Astrocyte of the hippocampus (primary cell): ENCODE results near the gene CEND1.

ENCODE experiments used
- DNase-seq: peaks from one replicate; pipeline ENCODE4 v3.0.0; 2011; ENCODE audit warnings: low read depth, low spot score

Gene CEND1

DNA sequence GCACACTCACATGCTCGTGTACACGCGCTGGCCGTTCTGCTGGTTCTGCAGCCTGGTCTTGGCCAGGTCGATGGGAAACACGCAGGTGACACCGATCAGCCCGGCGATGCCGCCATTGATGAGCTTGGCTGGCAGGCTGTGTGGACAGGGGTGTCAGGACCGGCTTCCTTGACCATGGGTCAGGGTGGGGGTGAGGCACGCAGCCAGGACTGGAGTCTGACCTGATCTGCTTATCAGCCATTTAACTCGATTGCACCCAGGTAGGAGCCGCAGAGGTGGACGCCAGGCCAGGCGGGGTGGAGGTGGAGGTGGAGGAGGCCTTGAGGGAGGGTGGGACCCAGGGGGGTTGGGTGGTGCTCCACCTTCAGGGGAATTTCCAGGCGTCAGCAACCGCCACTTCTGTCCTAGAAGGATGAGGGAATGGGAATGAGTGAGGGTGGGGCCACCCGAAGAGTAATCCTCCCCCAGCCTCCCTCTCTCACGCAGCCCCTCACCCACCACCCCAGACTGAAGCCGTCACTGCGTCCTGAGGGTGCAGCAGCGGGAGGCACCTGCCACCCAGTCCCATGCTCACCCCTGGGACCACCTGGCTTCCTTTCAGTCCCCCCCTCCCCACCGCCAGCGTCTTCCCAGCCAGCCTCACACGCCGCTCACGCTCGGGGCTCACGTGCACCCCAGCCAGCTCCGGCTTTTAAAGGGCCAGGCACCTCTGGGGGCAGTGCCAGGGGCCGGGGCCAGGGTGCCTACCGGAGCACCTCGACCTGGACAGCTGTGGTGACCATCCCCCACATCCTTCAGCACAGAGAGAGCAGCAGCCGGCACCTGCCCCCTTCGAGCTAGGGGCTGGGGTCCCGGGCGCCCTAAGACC lies 5.1 kb upstream of the CEND1 start:
- DNase-seq, result no peak

DNA sequence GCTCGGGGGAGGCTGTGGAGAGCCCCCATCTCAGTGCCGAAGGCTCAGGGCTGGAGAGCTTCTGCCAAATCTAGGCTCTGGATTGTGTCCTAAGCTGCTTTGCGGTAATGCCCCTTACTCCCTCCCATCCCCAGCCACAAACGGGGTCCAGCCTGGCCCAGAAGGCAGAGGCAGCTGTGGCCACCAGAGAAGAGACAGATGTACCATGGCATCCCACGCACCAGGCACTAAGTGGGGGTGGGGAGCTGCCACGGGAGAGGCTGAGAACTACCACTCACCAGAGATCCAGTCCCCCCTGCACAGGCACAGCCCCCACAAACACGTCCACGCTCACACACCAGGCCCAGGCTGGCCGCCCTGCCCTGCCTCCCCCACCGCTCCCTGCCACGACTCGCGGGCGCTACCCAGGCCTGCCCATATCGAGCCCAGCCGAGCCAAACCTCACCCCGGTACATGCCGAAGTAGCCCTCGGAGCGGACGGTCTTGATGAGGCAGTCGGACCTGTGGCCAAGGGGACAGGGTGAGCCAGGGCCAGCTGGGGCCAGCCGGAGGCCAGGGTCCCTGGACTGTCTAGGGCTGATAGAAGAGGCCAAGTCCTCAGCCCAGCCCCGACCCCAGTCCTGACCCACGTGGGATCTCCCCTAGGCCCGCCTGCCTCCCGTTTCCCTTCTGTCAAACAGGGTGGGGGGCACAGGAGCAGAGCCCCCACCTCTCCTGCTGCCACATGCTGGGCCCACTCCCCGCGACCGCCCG lies 4.3 kb upstream of the CEND1 start:
- DNase-seq, result no peak

- no peak for DNase-seq
Measured at GRCh38 chr11:793556-793955, 3.7 kb upstream of the CEND1 start.

DNA sequence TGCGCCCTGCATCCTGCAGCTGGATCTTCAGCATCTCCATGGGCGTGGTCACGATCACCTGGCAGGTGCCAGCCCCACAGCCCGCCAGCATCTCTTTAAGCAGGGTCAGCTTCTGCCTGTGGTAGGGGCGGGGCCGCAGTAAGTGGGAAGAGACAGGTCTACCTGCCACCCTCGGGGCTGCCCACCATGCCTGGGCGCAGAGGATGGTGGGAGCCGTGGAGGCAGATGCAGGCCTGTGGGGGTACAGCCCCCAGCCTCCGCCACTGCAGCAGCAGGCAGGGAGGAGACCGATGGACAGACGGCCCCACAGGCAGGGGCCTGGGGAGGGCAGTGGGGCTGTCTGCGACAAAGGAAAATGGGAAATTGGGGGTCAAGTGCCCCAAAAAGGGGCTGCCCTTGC lies 3.0 kb upstream of the CEND1 start:
- no peak for DNase-seq

GRCh38 chr11:792535-792821 lies 2.6 kb upstream of the CEND1 start:
- DNase-seq, result no peak

GRCh38 chr11:791658-792534 lies 2.0 kb upstream of the CEND1 start:
- no peak for DNase-seq

- DNase-seq, result peak; percentile 38
Measured at GRCh38 chr11:790721-791564, 1.1 kb upstream of the CEND1 start.

DNA sequence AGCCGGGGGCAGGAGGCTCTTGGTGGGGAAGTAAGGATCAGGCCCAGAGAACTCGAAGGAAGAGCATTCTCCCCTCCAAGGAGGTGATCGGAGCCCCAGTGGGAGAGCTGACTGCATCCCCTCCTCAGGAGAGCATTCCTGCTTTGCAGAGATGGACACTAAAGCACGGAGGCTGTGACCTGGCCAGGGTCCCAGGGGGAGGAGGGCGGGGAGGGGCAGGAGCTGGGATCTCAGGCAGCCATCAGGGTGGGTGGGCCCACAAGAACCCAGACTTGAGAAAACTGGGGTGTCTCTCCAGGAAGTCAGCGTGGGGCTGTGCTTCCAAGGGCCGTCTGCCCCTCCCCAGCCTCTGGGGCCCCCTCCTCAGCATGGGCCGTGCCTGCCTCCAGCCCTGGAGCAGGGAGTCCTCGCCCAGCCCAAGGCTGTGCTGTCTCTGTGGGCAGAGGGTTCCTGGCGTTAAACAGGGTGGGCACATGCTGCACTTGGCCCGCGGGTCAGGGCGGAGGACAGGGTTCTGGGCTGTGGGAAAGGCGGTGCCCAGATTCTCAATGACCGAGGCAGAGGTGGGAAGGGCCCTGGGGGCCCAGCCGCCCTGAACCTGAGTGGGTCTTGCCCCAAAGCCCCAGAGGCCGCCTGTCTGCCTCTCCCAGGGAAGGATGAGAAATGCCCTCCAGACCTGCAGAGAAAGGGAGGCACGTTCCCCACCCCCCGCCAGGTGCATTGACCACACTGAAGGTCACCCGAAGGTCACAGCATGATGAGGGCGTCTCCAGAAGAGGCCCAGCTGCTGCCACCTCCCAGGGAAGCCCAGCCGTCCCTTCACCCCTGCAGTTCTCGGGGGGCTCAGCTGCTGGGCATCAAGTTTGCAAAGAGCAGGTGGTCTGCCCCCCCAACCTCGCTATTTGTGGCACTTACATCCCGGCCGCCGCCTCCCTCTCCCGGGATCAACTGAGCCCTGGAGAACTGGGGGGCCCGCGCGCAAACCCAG lies 643 bp downstream of the CEND1 start:
- DNase-seq, result no peak

GRCh38 chr11:788009-788640 lies 1.8 kb downstream of the CEND1 start:
- no peak for DNase-seq

GRCh38 chr11:787084-787675 lies 2.7 kb downstream of the CEND1 start:
- no peak for DNase-seq

DNA sequence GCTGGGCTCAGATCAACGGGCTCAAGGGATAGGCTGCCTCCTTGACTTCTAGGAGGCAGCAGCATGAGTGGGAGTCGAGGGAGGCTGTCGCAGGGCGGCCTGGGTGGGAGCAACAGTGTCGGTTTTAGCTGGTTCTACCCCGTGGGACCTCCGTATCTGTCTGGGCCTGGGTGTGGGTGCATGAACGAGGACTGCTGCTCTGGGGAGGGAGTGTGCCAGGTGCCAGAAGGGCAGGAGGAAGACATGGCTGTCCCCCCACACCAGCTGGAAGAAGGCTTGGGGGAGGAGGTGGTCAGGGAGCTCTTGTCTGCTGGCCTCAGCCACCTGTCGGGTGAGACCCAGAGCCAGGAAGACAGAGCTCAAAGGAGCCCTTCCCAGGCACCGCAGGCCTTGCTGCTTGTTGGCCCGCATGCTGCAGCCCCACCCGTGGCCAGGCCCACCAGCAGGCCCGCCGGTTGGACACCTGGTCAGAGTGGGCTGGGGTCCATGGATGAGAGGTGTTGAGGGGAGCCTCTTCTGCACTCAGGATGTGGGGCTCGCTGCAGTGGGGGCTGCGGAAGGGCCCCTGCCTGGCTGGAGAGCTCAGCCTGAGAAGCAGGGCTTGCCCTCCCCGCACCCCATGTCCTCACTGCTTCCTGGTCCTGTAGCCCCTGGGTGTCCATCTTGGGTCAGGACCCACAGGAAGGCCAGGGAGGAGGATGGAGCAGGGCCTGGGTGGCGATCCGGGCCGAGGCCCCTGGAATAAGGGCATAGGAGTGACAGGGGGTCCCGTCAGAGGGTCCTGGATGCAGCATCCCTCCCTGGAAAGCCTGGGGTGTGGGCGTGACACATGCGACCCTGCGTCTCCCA lies 3.4 kb downstream of the CEND1 start:
- DNase-seq, result no peak

DNA sequence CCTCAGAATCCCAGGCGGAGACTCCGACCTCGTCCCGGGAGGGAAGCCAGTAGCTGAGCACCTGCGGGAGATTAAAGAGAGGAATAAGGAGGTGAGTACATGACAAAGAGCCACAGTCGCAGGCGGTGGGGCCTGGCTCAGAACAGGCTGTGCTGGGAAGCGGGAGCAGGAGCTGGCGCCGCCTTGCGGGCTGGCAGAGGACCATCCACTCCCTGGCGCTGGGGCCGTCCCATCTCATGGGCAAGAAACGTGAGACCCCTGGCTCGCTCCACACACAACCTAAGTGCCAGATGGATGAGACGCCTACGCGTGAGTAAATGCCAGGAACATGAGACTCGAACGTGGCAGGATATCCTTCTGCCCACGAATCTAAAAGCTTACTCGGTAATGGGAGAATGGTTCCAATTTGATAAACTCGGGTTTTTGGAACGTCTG lies 6.3 kb downstream of the CEND1 start:
- DNase-seq, result peak; percentile 94

DNA sequence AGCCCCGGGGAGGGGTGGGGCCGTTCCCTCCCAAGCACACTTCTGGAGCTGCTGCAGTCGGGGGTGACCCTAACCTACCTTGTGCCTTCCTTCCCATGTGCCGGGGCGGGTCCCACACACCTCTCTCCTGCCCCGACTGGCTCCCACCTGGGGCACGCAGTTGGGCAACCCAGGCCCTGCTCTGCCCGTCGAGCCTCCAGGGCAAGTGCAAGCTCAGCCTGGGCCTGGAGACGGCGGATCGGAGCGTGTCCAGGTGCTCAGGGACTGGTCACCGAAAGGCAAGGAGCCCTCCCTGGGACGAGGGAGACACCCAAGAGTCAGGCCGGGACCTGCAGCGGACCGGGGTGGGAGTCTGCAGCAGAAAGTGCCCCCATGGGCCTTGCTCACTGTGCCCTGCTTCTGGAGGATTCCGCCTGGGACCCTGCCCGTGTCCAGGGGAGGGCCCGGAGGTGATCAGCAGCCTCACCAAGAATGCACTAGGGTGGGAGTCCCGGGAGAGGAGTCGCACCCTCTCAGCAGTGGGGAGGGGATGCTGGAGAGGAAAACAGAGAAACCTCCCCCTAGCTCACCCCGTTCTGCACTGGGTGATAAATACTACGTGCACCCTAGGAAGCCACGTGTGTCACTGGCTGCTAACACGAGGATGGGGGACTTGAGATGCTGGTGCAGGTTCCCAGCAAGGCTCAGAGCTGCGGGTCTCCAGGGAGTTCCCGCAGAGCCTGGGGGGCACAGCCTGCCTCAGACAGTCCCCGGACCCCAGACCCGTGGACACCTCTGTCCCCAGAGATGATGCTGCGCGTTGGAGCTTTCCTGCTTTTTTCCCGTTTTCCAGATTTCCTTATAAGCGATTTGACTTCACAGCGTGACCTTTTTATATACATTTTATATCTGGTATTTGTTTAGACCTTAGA lies 7.4 kb downstream of the CEND1 start:
- DNase-seq, result no peak

GRCh38 chr11:779955-780532 lies 9.8 kb downstream of the CEND1 start:
- DNase-seq, result no peak

DNA sequence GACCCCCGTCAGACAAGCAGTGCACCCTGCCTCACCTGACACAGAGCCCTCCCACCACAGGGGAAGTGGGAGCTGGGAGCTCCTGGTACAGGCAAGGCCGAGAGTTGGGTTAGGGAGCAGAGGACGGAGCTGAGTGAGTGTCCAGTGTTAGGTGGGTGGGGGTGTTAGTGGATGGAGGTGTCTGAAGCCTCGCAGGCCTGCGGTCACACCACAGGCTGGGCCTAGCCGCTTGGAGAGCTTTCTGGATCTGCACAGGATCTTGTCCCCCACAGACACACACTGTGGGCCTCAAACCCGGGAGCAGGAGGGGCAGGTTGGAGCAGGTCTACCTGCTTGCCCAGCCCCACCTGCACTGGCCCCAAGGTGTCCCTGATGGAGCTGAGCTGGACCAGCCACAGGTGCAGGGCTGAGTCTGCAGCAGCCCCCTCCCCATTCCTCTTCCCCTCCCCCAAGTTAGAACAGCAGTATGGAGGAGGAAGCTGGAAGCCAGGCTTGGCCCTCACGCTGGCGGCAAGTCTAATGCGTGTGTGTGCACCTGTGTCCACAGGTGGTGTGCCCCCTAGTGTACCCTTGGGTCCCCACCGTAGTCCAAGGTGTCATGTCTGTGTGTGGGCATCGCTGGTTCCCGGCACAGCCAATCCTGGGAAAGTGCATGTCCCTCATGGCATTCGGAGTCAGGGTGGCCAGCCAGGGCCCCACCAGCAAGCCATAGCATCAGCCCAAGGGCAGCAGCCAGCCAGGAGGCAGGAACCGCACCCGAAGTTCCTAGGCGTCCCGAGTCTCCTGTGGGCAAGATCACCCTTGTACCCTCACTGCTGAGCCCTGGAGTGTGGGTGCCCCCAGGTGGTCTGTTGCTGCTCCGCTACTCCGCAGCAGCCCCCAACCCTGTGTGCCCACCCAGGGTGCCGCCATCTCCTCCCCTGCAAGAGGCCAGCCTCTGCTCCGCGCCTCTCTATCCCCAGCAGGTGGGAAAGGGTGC lies 10.6 kb downstream of the CEND1 start:
- no peak for DNase-seq
